ENCODE data around the gene SMYD3. TPM values are rescaled to one million over a fixed set of nuclear protein-coding genes. Genes with fewer than 3 reads are reported as not detected.

Gene SMYD3
- total RNA-seq, 1 donor from 2014 or later, result 22.3 TPM

GRCh38 chr1:246477634-246478033 is 29.4 kb downstream of the SMYD3 start:
- Histone ChIP-seq H3K36me3 (no peaks in the 10 kb centered on the region), H3K27ac (no peak overlapping the region), H3K4me3 (no peak overlapping the region), H3K4me1 (peaks cover 13% of the 10 kb centered on the region), H3K9me3 (no peaks in the 10 kb centered on the region), H3K27me3 (no peaks in the 10 kb centered on the region)
- no peak for DNase-seq (ENCODE audit: extremely low spot score in 2 of 2)
- intact Hi-C loops (cut with DNase I), result no loop called here
- no peak for TF ChIP-seq CTCF (IDR thresholded peaks at IDR 0.05)
- TF ChIP-seq POLR2AphosphoS5 (IDR thresholded peaks at IDR 0.05; ENCODE audit: insufficient read depth in 1 of 2, low read depth in 1 of 2), result no peak
- TF ChIP-seq POLR2A (IDR thresholded peaks at IDR 0.05), result no peak

GRCh38 chr1:246476771-246477170 is 30.3 kb downstream of the SMYD3 start:
- TF ChIP-seq CTCF (IDR thresholded peaks at IDR 0.05), result no peak
- peak in 1 of 2 donors; percentile 51 for TF ChIP-seq POLR2AphosphoS5 (IDR thresholded peaks at IDR 0.05; ENCODE audit: insufficient read depth in 1 of 2, low read depth in 1 of 2)
- Histone ChIP-seq H3K4me1 (peaks cover 6% of the 10 kb centered on the region), H3K27me3 (no peaks in the 10 kb centered on the region), H3K4me3 (no peak overlapping the region), H3K36me3 (no peaks in the 10 kb centered on the region), H3K9me3 (no peaks in the 10 kb centered on the region), H3K27ac (no peak overlapping the region)
- no peak for DNase-seq (ENCODE audit: extremely low spot score in 2 of 2)
- intact Hi-C loops (cut with DNase I), result no loop called here

GRCh38 chr1:246471688-246472087 is 35.4 kb downstream of the SMYD3 start:
- H3K9me3 ChIP-seq, result no peaks in the 10 kb centered on the region
- TF ChIP-seq POLR2AphosphoS5 (IDR thresholded peaks at IDR 0.05; ENCODE audit: insufficient read depth in 1 of 2, low read depth in 1 of 2) (no peak), CTCF (IDR thresholded peaks at IDR 0.05) (no peak), POLR2A (IDR thresholded peaks at IDR 0.05) (no peak)
- no peaks in the 10 kb centered on the region for H3K27me3 ChIP-seq
- H3K4me3 ChIP-seq, result no peak overlapping the region
- intact Hi-C loops (cut with DNase I), result no loop called here
- no peaks in the 10 kb centered on the region for H3K36me3 ChIP-seq
- H3K4me1 ChIP-seq, result no peaks in the 10 kb centered on the region
- H3K27ac ChIP-seq, result no peak overlapping the region
- no peak for DNase-seq (ENCODE audit: extremely low spot score in 2 of 2)

- H3K36me3 ChIP-seq, result no peaks in the 10 kb centered on the region
- intact Hi-C loops (cut with DNase I), result no loop called here
- H3K27me3 ChIP-seq, result no peaks in the 10 kb centered on the region
- no peak overlapping the region for H3K27ac ChIP-seq
- H3K4me1 ChIP-seq, result no peaks in the 10 kb centered on the region
- TF ChIP-seq POLR2AphosphoS5 (IDR thresholded peaks at IDR 0.05; ENCODE audit: insufficient read depth in 1 of 2, low read depth in 1 of 2), result no peak
- TF ChIP-seq CTCF (IDR thresholded peaks at IDR 0.05), result no peak
- TF ChIP-seq POLR2A (IDR thresholded peaks at IDR 0.05), result no peak
- DNase-seq (ENCODE audit: extremely low spot score in 2 of 2), result no peak
- H3K4me3 ChIP-seq, result no peak overlapping the region
- no peaks in the 10 kb centered on the region for H3K9me3 ChIP-seq
Observed at GRCh38 chr1:246470585-246470984, 36.5 kb downstream of the SMYD3 start.

GRCh38 chr1:246462986-246463385 is 44.1 kb downstream of the SMYD3 start:
- Histone ChIP-seq H3K9me3 (no peaks in the 10 kb centered on the region), H3K36me3 (no peaks in the 10 kb centered on the region), H3K4me3 (no peak overlapping the region), H3K4me1 (no peaks in the 10 kb centered on the region), H3K27ac (no peak overlapping the region), H3K27me3 (no peaks in the 10 kb centered on the region)
- no peak for DNase-seq (ENCODE audit: extremely low spot score in 2 of 2)
- intact Hi-C loops (cut with DNase I), result no loop called here
- TF ChIP-seq POLR2AphosphoS5 (IDR thresholded peaks at IDR 0.05; ENCODE audit: insufficient read depth in 1 of 2, low read depth in 1 of 2) (no peak), CTCF (IDR thresholded peaks at IDR 0.05) (no peak), POLR2A (IDR thresholded peaks at IDR 0.05) (no peak)
